DMS114 treated with DMSO at 0.1 percent for 48 hours (cell line): Measurements from ENCODE around the gene LMAN2L.

ENCODE experiments used
- DNase-seq: peaks from one replicate; lab custom pipeline; 2025; ENCODE audit not compliant: unreplicated experiment; lab: John Stamatoyannopoulos, UW

Gene LMAN2L

GRCh38 chr2:96715658-96716057 is 24.2 kb downstream of the LMAN2L start:
- no peak for DNase-seq

- DNase-seq, result no peak
Measured at GRCh38 chr2:96710985-96711384, 28.9 kb downstream of the LMAN2L start.

GRCh38 chr2:96703021-96703751 is 36.7 kb downstream of the LMAN2L start:
- no peak for DNase-seq

GRCh38 chr2:96702098-96702785 is 37.6 kb downstream of the LMAN2L start:
- no peak for DNase-seq

- no peak for DNase-seq
Measured at GRCh38 chr2:96701636-96702035, 38.2 kb downstream of the LMAN2L start.

GRCh38 chr2:96700086-96700485 is 39.8 kb downstream of the LMAN2L start:
- no peak for DNase-seq

GRCh38 chr2:96699621-96700020 is 40.2 kb downstream of the LMAN2L start:
- no peak for DNase-seq

GRCh38 chr2:96699021-96699420 is 40.8 kb downstream of the LMAN2L start:
- no peak for DNase-seq

- no peak for DNase-seq
Measured at GRCh38 chr2:96698221-96698861, 41.5 kb downstream of the LMAN2L start.

- no peak for DNase-seq
Measured at GRCh38 chr2:96697476-96697875, 42.4 kb downstream of the LMAN2L start.

- DNase-seq, result no peak
Measured at GRCh38 chr2:96695602-96696001, 44.3 kb downstream of the LMAN2L start.

GRCh38 chr2:96694816-96695455 is 44.9 kb downstream of the LMAN2L start:
- DNase-seq, result no peak

- no peak for DNase-seq
Measured at GRCh38 chr2:96694279-96694678, 45.6 kb downstream of the LMAN2L start.

GRCh38 chr2:96693286-96694200 is 46.3 kb downstream of the LMAN2L start:
- DNase-seq, result no peak

GRCh38 chr2:96692094-96692971 is 47.5 kb downstream of the LMAN2L start:
- no peak for DNase-seq

- no peak for DNase-seq
Measured at GRCh38 chr2:96691022-96691612, 48.7 kb downstream of the LMAN2L start.

- DNase-seq, result no peak
Measured at GRCh38 chr2:96690306-96691021, 49.4 kb downstream of the LMAN2L start.

GRCh38 chr2:96689431-96689991 is 50.4 kb downstream of the LMAN2L start:
- no peak for DNase-seq
